Adrenal gland (tissue), 12 donors: Measurements from ENCODE around the gene RCN2. TPM values are rescaled to one million over a fixed set of nuclear protein-coding genes. Genes with fewer than 3 reads are reported as not detected.

Experiments used
- DNase-seq, 7 donors: peaks; one replicate each; pipeline ENCODE4 v3.0.0-alpha.2; 2019 to 2020
- H3K27ac ChIP-seq, 5 donors: fragments of 200-600 bp; sonication (generic) in 4 of 5; 1 replicate in 3 of 5; 2 replicates in 2 of 5; pipeline versions ENCODE4 v1.5.1 to v1.8.0; 2016 to 2020; ENCODE audit warnings: mild to moderate bottlenecking in 1 of 5
- H3K27me3 ChIP-seq: fragments of 200-600 bp; 2 replicates; pipeline ENCODE4 v1.8.0; 2021
- H3K36me3 ChIP-seq, 2 donors: fragments of 200-600 bp; replicated peaks in 1 of 2; 1 replicate in 1 of 2; 2 replicates in 1 of 2; pipeline versions ENCODE4 v1.5.1 to v1.8.0; 2018 to 2022
- H3K4me1 ChIP-seq, 2 donors: fragments of 200-600 bp; replicated peaks in 1 of 2; 1 replicate in 1 of 2; 2 replicates in 1 of 2; pipeline versions ENCODE4 v1.5.1 to v1.8.0; 2018 to 2021
- H3K4me3 ChIP-seq, 4 donors: fragments of 200-600 bp; sonication (generic) in 3 of 4; one replicate each; pipeline ENCODE4 v1.5.1; 2016 to 2018
- H3K9me3 ChIP-seq, 3 donors: fragments of 200-600 bp; sonication (generic) in 1 of 3; replicated peaks in 1 of 3; 1 replicate in 2 of 3; 2 replicates in 1 of 3; pipeline versions ENCODE4 v1.5.1 to v1.8.0; 2016 to 2021
- CTCF ChIP-seq, 6 experiments: fragments of 450-650 bp in 4 of 6; fragments of 200-600 bp in 2 of 6; sonication (generic) in 1 of 6; IDR thresholded peaks; 1 replicate in 5 of 6; 2 replicates in 1 of 6; pipeline versions ENCODE4 v1.5.1 to v1.8.0; 2016 to 2021; ENCODE audit warnings: antibody characterized with exemption in 6 of 6, mild to moderate bottlenecking in 2 of 6, moderate library complexity in 1 of 6
- POLR2A ChIP-seq, 2 donors: fragments of 450-650 bp; IDR thresholded peaks; one replicate each; pipeline ENCODE4 v1.6.1; 2017; ENCODE audit warnings: antibody characterized with exemption in 2 of 2, mild to moderate bottlenecking in 2 of 2, moderate library complexity in 1 of 2
- WGBS, 4 donors: extraction: QIAGEN DNeasy Blood & Tissue Kit in 2 of 4; methylation state at CpG; one replicate each; pipeline versions ENCODE4 v1.1.5 to v1.1.7; 2013 to 2017; 5-methylcytosine and 5-hydroxymethylcytosine counted together
- intact Hi-C, 2 donors: fragments of 100-400 bp; cut with DNase I; formaldehyde crosslinking; loops; one replicate each; pipeline versions ENCODE4 v1.14.1 to v1.15.0; 2022 to 2023
- polyA plus RNA-seq, 3 donors: library from polyadenylated mRNA; stranded (reverse); fragments of 200-250 nt in 2 of 3; fragments of 350-450 nt in 1 of 3; fragmentation: Illumina TruSeq in 1 of 3; extraction: RNeasy Lipid Tissue Mini Kit (QIAGEN cat#74804) in 1 of 3; gene quantifications; one replicate each; pipeline ENCODE4 v1.2.3, GENCODE V29; 2013 to 2014
- total RNA-seq, 9 donors: library from RNA; depleted of rRNA in 4 of 9; stranded (reverse); fragments of >200 nt in 4 of 9; fragments of 120-200 nt in 1 of 9; fragmentation: NEBNext Ultra II Directional in 1 of 9; extraction: Animal tissue kit (Norgen Biotek cat#: 25700) in 1 of 9; gene quantifications; one replicate each; pipeline versions ENCODE4 v1.1.0 to v1.2.4, GENCODE V29; 2013 to 2023
- donor health status: healthy with polysubstance abuse.
- donor health status: Bipolar disorder and iron deficiency.
- donor health status: DM: yes; HTN: yes; CAD: no.
- donor health status: DM: no; HTN: no; CAD: no.
- donor health status: DM: no; HTN: no; CAD: no.
- donor health status: DM: yes; HTN: yes; CAD: no.

RCN2 gene
- total and polyA plus RNA-seq, 12 donors = 9.7 to 58.6 (median 30.5) TPM

GRCh38 chr15:76993114-76993725 is 61.7 kb downstream of the RCN2 start:
- no peaks in the 10 kb centered on the region for H3K27me3 ChIP-seq
- intact Hi-C loops = no loop called here
- H3K9me3 ChIP-seq = no peaks in the 10 kb centered on the region
- H3K27ac ChIP-seq = no peak overlapping the region
- 84 to 90% (median 88%) methylated on average over 6 of the region's 6 CpGs for WGBS, 4 donors
- no peaks in the 10 kb centered on the region for H3K36me3 ChIP-seq
- no peak for TF ChIP-seq CTCF (IDR thresholded peaks at IDR 0.05)
- TF ChIP-seq POLR2A (IDR thresholded peaks at IDR 0.05) = no peak
- H3K4me1 ChIP-seq = peaks cover 0 to 3% of the 10 kb centered on the region in 2 donors
- H3K4me3 ChIP-seq = no peak overlapping the region
- DNase-seq = peak in 1 of 7 donors; percentile 3

GRCh38 chr15:76994001-76994400 is 62.5 kb downstream of the RCN2 start:
- DNase-seq = peak in 2 of 7 donors; percentile 24 to 49
- no peaks in the 10 kb centered on the region for H3K36me3 ChIP-seq
- no peaks in the 10 kb centered on the region for H3K27me3 ChIP-seq
- H3K27ac ChIP-seq = no peak overlapping the region
- peaks cover 0 to 3% of the 10 kb centered on the region in 2 donors for H3K4me1 ChIP-seq
- 80 to 84% (median 82%) methylated on average over 8 of the region's 8 CpGs for WGBS, 4 donors
- no peak overlapping the region for H3K4me3 ChIP-seq
- intact Hi-C loops = no loop called here
- H3K9me3 ChIP-seq = no peaks in the 10 kb centered on the region
- TF ChIP-seq POLR2A (IDR thresholded peaks at IDR 0.05) (no peak), CTCF (IDR thresholded peaks at IDR 0.05) (no peak)

- Histone ChIP-seq H3K4me1 (peaks cover 0 to 3% of the 10 kb centered on the region in 2 donors), H3K27me3 (no peaks in the 10 kb centered on the region), H3K36me3 (no peaks in the 10 kb centered on the region), H3K27ac (peak overlapping the region in 1 of 5 donors; percentile 68), H3K9me3 (no peaks in the 10 kb centered on the region), H3K4me3 (no peak overlapping the region)
- intact Hi-C loops = no loop called here
- 80 to 100% (median 97%) methylated on average over 1 to 6 of the region's 6 CpGs for WGBS, 4 donors
- DNase-seq = no peak
- no peak for TF ChIP-seq CTCF (IDR thresholded peaks at IDR 0.05)
- TF ChIP-seq POLR2A (IDR thresholded peaks at IDR 0.05) = no peak
These were observed 62.9 kb downstream of the RCN2 start for GRCh38 chr15:76994496-76994895.

- Histone ChIP-seq H3K36me3 (no peaks in the 10 kb centered on the region), H3K27me3 (no peaks in the 10 kb centered on the region), H3K4me1 (peaks cover 0 to 3% of the 10 kb centered on the region in 2 donors), H3K4me3 (peak within 1 kb of the TSS in 1 of 4 donors; percentile 29), H3K9me3 (no peaks in the 10 kb centered on the region), H3K27ac (peak within 1 kb of the TSS in 1 of 5 donors; percentile 68)
- intact Hi-C loops = no loop called here
- DNase-seq = peak in 2 of 7 donors; percentile 13 to 14
- no peak for TF ChIP-seq POLR2A (IDR thresholded peaks at IDR 0.05)
- TF ChIP-seq CTCF (IDR thresholded peaks at IDR 0.05) = no peak
- 60 to 75% (median 70%) methylated on average over 18 to 28 of the region's 28 CpGs for WGBS, 4 donors
These were observed 63.7 kb downstream of the RCN2 start, which contains the start of gene PSTPIP1 for GRCh38 chr15:76994971-76995945. Gene PSTPIP1 (plus strand): TSS chr15:76995126. CDS start chr15:76995574, 448 bp downstream.
